Keratinocyte (primary cell): ENCODE results near the gene TAF1B. TPM values are rescaled to one million over a fixed set of nuclear protein-coding genes. Genes with fewer than 3 reads are reported as not detected.

Experiments
- DNase-seq: peaks from one replicate; pipeline ENCODE4 v3.0.0-alpha.2; 2011; ENCODE audit warnings: low read depth, missing footprints, low spot score
- FAIRE-seq: peaks from 2 replicates; lab custom pipeline; 2011; peaks lifted over from hg19 to GRCh38; lab: Jason Lieb, UNC
- H2AFZ ChIP-seq: 2 replicates; pipeline ENCODE4 v1.6.0; 2012; ENCODE audit warnings: low read length, control low read depth, inconsistent platforms; ENCODE audit not compliant: control insufficient read depth
- H3K27ac ChIP-seq: 2 replicates; pipeline ENCODE4 v1.5.1; 2011; ENCODE audit warnings: low read length; ENCODE audit not compliant: control insufficient read depth, insufficient read depth
- H3K27me3 ChIP-seq: 3 replicates; pipeline ENCODE4 v1.6.0; 2011; ENCODE audit warnings: low read length; ENCODE audit not compliant: control insufficient read depth, insufficient read depth; ENCODE audit errors: extremely low read depth
- H3K36me3 ChIP-seq, 2 experiments: 2 replicates in 1 of 2; 3 replicates in 1 of 2; pipeline ENCODE4 v1.5.1; 2011; ENCODE audit warnings: low read length in 2 of 2, mild to moderate bottlenecking in 1 of 2; ENCODE audit not compliant: control insufficient read depth in 2 of 2, insufficient read depth in 2 of 2; ENCODE audit errors: extremely low read depth in 1 of 2
- H3K4me1 ChIP-seq: 3 replicates; pipeline ENCODE4 v1.5.1; 2011; ENCODE audit warnings: low read length; ENCODE audit not compliant: control insufficient read depth, insufficient read depth; ENCODE audit errors: extremely low read depth
- H3K4me2 ChIP-seq: 3 replicates; pipeline ENCODE4 v1.6.0; 2011; ENCODE audit warnings: low read depth, low read length; ENCODE audit not compliant: control insufficient read depth, insufficient read depth; ENCODE audit errors: extremely low read depth
- H3K4me3 ChIP-seq, 3 experiments: fragments of 200-600 bp in 1 of 3; sonication (generic) in 1 of 3; 2 replicates in 2 of 3; 3 replicates in 1 of 3; pipeline ENCODE4 v1.5.1; 2011 to 2016; ENCODE audit warnings: low read length in 3 of 3, mild to moderate bottlenecking in 3 of 3, control low read depth in 2 of 3, inconsistent platforms in 1 of 3, low read depth in 1 of 3, mixed read lengths in 1 of 3, mixed run types in 1 of 3, moderate library complexity in 1 of 3; ENCODE audit not compliant: control insufficient read depth in 2 of 3, insufficient read depth in 2 of 3; ENCODE audit errors: extremely low read depth in 1 of 3
- H3K79me2 ChIP-seq: 2 replicates; pipeline ENCODE4 v1.6.0; 2012; ENCODE audit warnings: low read length; ENCODE audit not compliant: control insufficient read depth, insufficient read depth
- H3K9ac ChIP-seq: 3 replicates; pipeline ENCODE4 v1.6.0; 2011; ENCODE audit warnings: low read length; ENCODE audit not compliant: control insufficient read depth, insufficient read depth; ENCODE audit errors: extremely low read depth
- H3K9me1 ChIP-seq: 3 replicates; pipeline ENCODE4 v1.6.0; 2011; ENCODE audit warnings: low read length; ENCODE audit not compliant: control insufficient read depth, insufficient read depth; ENCODE audit errors: extremely low read depth
- H3K9me3 ChIP-seq: 2 replicates; pipeline ENCODE4 v1.5.1; 2012; ENCODE audit warnings: low read depth, low read length; ENCODE audit not compliant: control insufficient read depth
- H4K20me1 ChIP-seq: 3 replicates; pipeline ENCODE4 v1.6.0; 2011; ENCODE audit warnings: low read length; ENCODE audit not compliant: control insufficient read depth, insufficient read depth; ENCODE audit errors: extremely low read depth
- EZH2 ChIP-seq: IDR thresholded peaks from one replicate; pipeline ENCODE4 v1.6.1; 2012; ENCODE audit warnings: inconsistent platforms, mild to moderate bottlenecking, low read length, moderate library complexity
- dilution Hi-C: fragments of 300-500 bp; cut with MboI; formaldehyde crosslinking; loops from one replicate; pipeline ENCODE4 v1.7.0; 2020; ENCODE audit warnings: low sequenced_read_pairs; ENCODE audit not compliant: extremely low pct_ligation_motif_present
- polyA plus RNA-seq, 5 experiments: library from polyadenylated mRNA; depleted of rRNA in 3 of 5; stranded (reverse) in 3 of 5; stranded (forward) in 1 of 5; unstranded in 1 of 5; fragments of >200 nt; gene quantifications; 1 replicate in 1 of 5; 2 replicates in 3 of 5; 3 replicates in 1 of 5; pipeline versions ENCODE4 v1.2.1 to v1.2.3, GENCODE V29; 2011 to 2012; ENCODE audit warnings: missing spikeins in 2 of 5, low read depth in 1 of 5, low replicate concordance in 1 of 5
- TF ChIP-seq, protein P1 (sequence below), 3 experiments: IDR thresholded peaks in 1 of 3; conservative IDR thresholded peaks in 1 of 3; optimal IDR thresholded peaks in 1 of 3; 2 replicates in 2 of 3; 3 replicates in 1 of 3; pipeline versions ENCODE3 to v1.5.1; 2011; ENCODE audit warnings: low read length in 3 of 3, mild to moderate bottlenecking in 3 of 3, moderate library complexity in 2 of 3, control low read depth in 1 of 3, inconsistent platforms in 1 of 3; ENCODE audit not compliant: insufficient read depth in 2 of 3; ENCODE audit errors: extremely low read depth in 1 of 3

The TAF1B gene
- polyA plus RNA-seq, 1 donor (not counting 4 experiments of a cell fraction or from before 2014, with no cell fraction given) = 16.5 TPM

DNA sequence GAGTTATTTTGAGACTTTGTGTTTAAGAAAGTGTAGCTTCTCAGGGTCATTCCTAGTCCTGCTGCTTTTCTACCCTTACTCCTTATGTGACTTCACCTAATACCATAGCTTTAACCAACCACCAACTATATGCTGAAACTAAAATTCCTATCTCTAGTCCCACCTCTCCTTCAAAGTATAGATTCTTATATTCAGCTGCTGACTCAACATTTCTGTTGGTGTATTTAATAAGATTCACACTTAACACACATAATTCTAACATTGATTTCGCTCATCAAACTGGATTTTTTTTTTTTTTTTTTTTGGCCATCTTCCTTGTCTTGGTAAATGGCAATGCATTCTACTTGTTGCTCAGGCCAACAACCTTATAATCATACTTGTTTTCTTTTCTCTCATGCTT is 30.1 kb downstream of the TAF1B start:
- dilution Hi-C loops = no loop called here
- H4K20me1 ChIP-seq = no peaks in the 10 kb centered on the region
- no peaks in the 10 kb centered on the region for H3K9me1 ChIP-seq
- H3K4me1 ChIP-seq = peaks cover 4% of the 10 kb centered on the region
- no peak overlapping the region for H3K9ac ChIP-seq
- no peak overlapping the region for H3K4me2 ChIP-seq
- no peak for TF ChIP-seq EZH2
- TF ChIP-seq, protein P1, sequence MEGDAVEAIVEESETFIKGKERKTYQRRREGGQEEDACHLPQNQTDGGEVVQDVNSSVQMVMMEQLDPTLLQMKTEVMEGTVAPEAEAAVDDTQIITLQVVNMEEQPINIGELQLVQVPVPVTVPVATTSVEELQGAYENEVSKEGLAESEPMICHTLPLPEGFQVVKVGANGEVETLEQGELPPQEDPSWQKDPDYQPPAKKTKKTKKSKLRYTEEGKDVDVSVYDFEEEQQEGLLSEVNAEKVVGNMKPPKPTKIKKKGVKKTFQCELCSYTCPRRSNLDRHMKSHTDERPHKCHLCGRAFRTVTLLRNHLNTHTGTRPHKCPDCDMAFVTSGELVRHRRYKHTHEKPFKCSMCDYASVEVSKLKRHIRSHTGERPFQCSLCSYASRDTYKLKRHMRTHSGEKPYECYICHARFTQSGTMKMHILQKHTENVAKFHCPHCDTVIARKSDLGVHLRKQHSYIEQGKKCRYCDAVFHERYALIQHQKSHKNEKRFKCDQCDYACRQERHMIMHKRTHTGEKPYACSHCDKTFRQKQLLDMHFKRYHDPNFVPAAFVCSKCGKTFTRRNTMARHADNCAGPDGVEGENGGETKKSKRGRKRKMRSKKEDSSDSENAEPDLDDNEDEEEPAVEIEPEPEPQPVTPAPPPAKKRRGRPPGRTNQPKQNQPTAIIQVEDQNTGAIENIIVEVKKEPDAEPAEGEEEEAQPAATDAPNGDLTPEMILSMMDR (optimal IDR thresholded peaks at IDR 0.05 in 1 of 3, IDR thresholded peaks at IDR 0.05 in 1 of 3, conservative IDR thresholded peaks at IDR 0.05 in 1 of 3; ENCODE audit: extremely low read depth in 1 of 3, insufficient read depth in 2 of 3, low read length in 3 of 3) = no peak
- H3K9me3 ChIP-seq = no peaks in the 10 kb centered on the region
- H3K79me2 ChIP-seq = no peaks in the 10 kb centered on the region
- H3K36me3 ChIP-seq = peaks cover 4 to 32% of the 10 kb centered on the region in 2 experiments
- no peak overlapping the region for H2AFZ ChIP-seq
- no peak overlapping the region for H3K4me3 ChIP-seq
- DNase-seq = no peak
- no peak overlapping the region for H3K27ac ChIP-seq
- no peaks in the 10 kb centered on the region for H3K27me3 ChIP-seq
- FAIRE-seq = no peak

DNA sequence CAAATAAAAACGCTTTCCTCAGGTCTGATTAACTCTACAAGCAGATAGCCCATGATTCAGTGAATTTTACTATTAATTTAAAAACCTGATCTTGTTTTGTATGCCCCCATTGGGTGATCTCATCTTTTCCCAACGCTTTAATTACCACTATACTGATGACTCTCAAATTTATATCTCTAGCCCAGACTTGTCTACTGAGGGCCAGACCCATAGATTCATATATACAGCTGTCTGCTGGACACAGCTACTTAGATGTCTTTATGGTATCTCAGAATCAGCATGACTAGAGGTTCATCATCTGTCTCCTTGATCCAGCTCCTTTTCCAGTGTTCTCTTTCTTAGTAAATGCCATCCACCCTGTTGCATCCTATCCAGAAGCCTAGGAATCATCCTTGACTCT is 33.8 kb downstream of the TAF1B start:
- H3K36me3 ChIP-seq = peaks cover 9 to 21% of the 10 kb centered on the region in 2 experiments
- TF ChIP-seq EZH2 = no peak
- TF ChIP-seq, protein P1 (optimal IDR thresholded peaks at IDR 0.05 in 1 of 3, IDR thresholded peaks at IDR 0.05 in 1 of 3, conservative IDR thresholded peaks at IDR 0.05 in 1 of 3; ENCODE audit: extremely low read depth in 1 of 3, insufficient read depth in 2 of 3, low read length in 3 of 3) = no peak
- no peak overlapping the region for H3K27ac ChIP-seq
- H3K4me3 ChIP-seq = no peak overlapping the region
- no peaks in the 10 kb centered on the region for H3K79me2 ChIP-seq
- H3K9ac ChIP-seq = no peak overlapping the region
- H2AFZ ChIP-seq = no peak overlapping the region
- peaks cover 4% of the 10 kb centered on the region for H3K4me1 ChIP-seq
- H3K4me2 ChIP-seq = no peak overlapping the region
- DNase-seq = no peak
- dilution Hi-C loops = no loop called here
- no peaks in the 10 kb centered on the region for H3K9me3 ChIP-seq
- no peaks in the 10 kb centered on the region for H3K9me1 ChIP-seq
- no peaks in the 10 kb centered on the region for H4K20me1 ChIP-seq
- no peaks in the 10 kb centered on the region for H3K27me3 ChIP-seq
- FAIRE-seq = no peak
